OCI-LY7 (cell line): ENCODE results near the gene PALLD.

Experiments used
- EZH2phosphoT487 ChIP-seq: fragments of 200-600 bp; sonication (generic); IDR thresholded peaks from 2 replicates; pipeline ENCODE4 v1.6.1; 2018; ENCODE audit warnings: low read depth, borderline replicate concordance, mild to moderate bottlenecking, mixed run types, antibody characterized with exemption, low read length, moderate library complexity, mixed read lengths
- TF ChIP-seq, protein P1 (sequence below): fragments of 200-600 bp; sonication (generic); conservative IDR thresholded peaks from 2 replicates; pipeline ENCODE4 v1.5.1; 2014; ENCODE audit warnings: mild to moderate bottlenecking, antibody characterized with exemption, low read length, moderate library complexity, mixed read lengths

DNA sequence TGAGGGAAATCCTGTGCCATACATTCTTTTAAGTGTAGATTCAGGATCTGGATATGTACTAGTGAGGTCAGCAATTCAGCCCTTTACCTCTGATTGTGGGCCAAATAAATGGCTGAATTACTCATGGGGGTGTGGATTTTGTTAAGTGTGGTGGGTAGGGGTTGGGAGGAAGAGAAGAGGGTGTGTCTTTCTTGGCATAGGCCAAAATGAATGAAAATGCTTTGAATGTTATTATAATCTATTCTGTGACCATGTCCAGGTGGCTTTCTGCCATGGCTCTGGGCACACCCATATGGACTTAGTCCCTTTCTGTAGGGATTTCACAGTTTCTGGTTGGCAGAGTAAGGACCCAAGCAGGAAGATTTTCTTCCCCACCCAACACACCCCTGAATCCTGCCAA lies 268.9 kb downstream of the PALLD start:
- TF ChIP-seq, protein P1, sequence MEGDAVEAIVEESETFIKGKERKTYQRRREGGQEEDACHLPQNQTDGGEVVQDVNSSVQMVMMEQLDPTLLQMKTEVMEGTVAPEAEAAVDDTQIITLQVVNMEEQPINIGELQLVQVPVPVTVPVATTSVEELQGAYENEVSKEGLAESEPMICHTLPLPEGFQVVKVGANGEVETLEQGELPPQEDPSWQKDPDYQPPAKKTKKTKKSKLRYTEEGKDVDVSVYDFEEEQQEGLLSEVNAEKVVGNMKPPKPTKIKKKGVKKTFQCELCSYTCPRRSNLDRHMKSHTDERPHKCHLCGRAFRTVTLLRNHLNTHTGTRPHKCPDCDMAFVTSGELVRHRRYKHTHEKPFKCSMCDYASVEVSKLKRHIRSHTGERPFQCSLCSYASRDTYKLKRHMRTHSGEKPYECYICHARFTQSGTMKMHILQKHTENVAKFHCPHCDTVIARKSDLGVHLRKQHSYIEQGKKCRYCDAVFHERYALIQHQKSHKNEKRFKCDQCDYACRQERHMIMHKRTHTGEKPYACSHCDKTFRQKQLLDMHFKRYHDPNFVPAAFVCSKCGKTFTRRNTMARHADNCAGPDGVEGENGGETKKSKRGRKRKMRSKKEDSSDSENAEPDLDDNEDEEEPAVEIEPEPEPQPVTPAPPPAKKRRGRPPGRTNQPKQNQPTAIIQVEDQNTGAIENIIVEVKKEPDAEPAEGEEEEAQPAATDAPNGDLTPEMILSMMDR, result no peak
- no peak for TF ChIP-seq EZH2phosphoT487
